H1 (cell line): Measurements from ENCODE around the gene DNAJC6. TPM values are rescaled to one million over a fixed set of nuclear protein-coding genes. Genes with fewer than 3 reads are reported as not detected.

Experiments used
- CTCF ChIA-PET: fragments of 300-600 bp; sonication (Branson Sonifier 250); formaldehyde crosslinking; loops from one replicate; lab custom pipeline; 2021; ENCODE audit not compliant: partially characterized antibody; lab: Charles Lee
- POLR2A ChIA-PET: fragments of 300-600 bp; sonication (Branson Sonifier 250); formaldehyde crosslinking; loops from one replicate; lab custom pipeline; 2021; ENCODE audit warnings: inconsistent platforms; ENCODE audit not compliant: partially characterized antibody; lab: Charles Lee
- DNase-seq, 2 experiments: peaks; one replicate each; pipeline versions ENCODE4 v3.0.0 to v3.0.0-alpha.2; 2010 to 2022; ENCODE audit warnings: low spot score in 2 of 2, low read depth in 1 of 2, mixed read lengths in 1 of 2
- FAIRE-seq: peaks from 2 replicates; lab custom pipeline; 2011; peaks lifted over from hg19 to GRCh38; lab: Jason Lieb, UNC
- H2AFZ ChIP-seq: 2 replicates; pipeline ENCODE4 v1.8.1; 2012; ENCODE audit warnings: low read length, inconsistent platforms
- H2AK5ac ChIP-seq: 2 replicates; pipeline ENCODE4 v1.6.1; 2013; ENCODE audit warnings: low read depth, low read length
- H2BK120ac ChIP-seq: replicated peaks from 2 replicates; pipeline ENCODE3; 2013; ENCODE audit warnings: low read depth, low read length, inconsistent platforms
- H2BK12ac ChIP-seq: 2 replicates; pipeline ENCODE4 v1.6.1; 2013; ENCODE audit warnings: low read depth, low read length
- H2BK15ac ChIP-seq: 2 replicates; pipeline ENCODE4 v1.6.1; 2013; ENCODE audit warnings: low read length
- H2BK20ac ChIP-seq: 2 replicates; pipeline ENCODE4 v1.6.1; 2013; ENCODE audit warnings: low read length
- H2BK5ac ChIP-seq: 2 replicates; pipeline ENCODE4 v1.6.1; 2013; ENCODE audit warnings: low read depth, low read length
- H3K14ac ChIP-seq: 2 replicates; pipeline ENCODE4 v1.6.1; 2013; ENCODE audit warnings: inconsistent platforms; ENCODE audit not compliant: insufficient read length
- H3K18ac ChIP-seq: 2 replicates; pipeline ENCODE4 v1.6.1; 2013; ENCODE audit warnings: low read length; ENCODE audit errors: extremely low read depth
- H3K23ac ChIP-seq: 2 replicates; pipeline ENCODE4 v1.6.1; 2013; ENCODE audit warnings: inconsistent platforms; ENCODE audit not compliant: insufficient read length
- H3K23me2 ChIP-seq: 2 replicates; pipeline ENCODE4 v1.6.1; 2013; ENCODE audit warnings: low read depth, low read length
- H3K27ac ChIP-seq: 2 replicates; pipeline ENCODE4 v1.6.1; 2011; ENCODE audit warnings: low read depth, low read length, inconsistent platforms
- H3K27me3 ChIP-seq, 4 experiments: replicated peaks in 1 of 4; 1 replicate in 1 of 4; 2 replicates in 3 of 4; pipeline versions ENCODE4 v1.6.1 to v1.8.1; 2011 to 2013; ENCODE audit warnings: low read length in 3 of 4, mild to moderate bottlenecking in 3 of 4, inconsistent platforms in 2 of 4, mixed read lengths in 2 of 4, moderate library complexity in 1 of 4; ENCODE audit not compliant: control insufficient read depth in 3 of 4, insufficient read depth in 3 of 4; ENCODE audit errors: extremely low read depth in 1 of 4
- H3K36me3 ChIP-seq, 4 experiments: 2 replicates each; pipeline versions ENCODE4 v1.6.1 to v1.8.1; 2011 to 2013; ENCODE audit warnings: mild to moderate bottlenecking in 4 of 4, low read length in 3 of 4, moderate library complexity in 2 of 4, control low read depth in 1 of 4, inconsistent platforms in 1 of 4; ENCODE audit not compliant: insufficient read depth in 4 of 4, control insufficient read depth in 2 of 4
- H3K4ac ChIP-seq: replicated peaks from 2 replicates; pipeline ENCODE3; 2013; ENCODE audit warnings: low read length, low read depth, mixed read lengths, inconsistent platforms; ENCODE audit not compliant: insufficient read length
- H3K4me1 ChIP-seq, 4 experiments: replicated peaks in 1 of 4; 1 replicate in 1 of 4; 2 replicates in 3 of 4; pipeline versions ENCODE4 v1.6.1 to v1.8.1; 2011 to 2013; ENCODE audit warnings: low read length in 3 of 4, inconsistent platforms in 2 of 4, mixed read lengths in 1 of 4; ENCODE audit not compliant: insufficient read depth in 4 of 4, control insufficient read depth in 3 of 4
- H3K4me2 ChIP-seq, 2 experiments: 2 replicates each; pipeline versions ENCODE4 v1.6.1 to v1.8.1; 2011 to 2013; ENCODE audit warnings: low read depth in 2 of 2, low read length in 2 of 2, control low read depth in 1 of 2, inconsistent platforms in 1 of 2, mild to moderate bottlenecking in 1 of 2; ENCODE audit not compliant: insufficient read depth in 1 of 2
- H3K4me3 ChIP-seq, 4 experiments: fragments of 200-600, 300-600 bp in 1 of 4; sonication (generic), shearing (Covaris generic), sonication (Bioruptor Twin) in 1 of 4; 2 replicates each; pipeline versions ENCODE4 v1.5.1 to v1.8.1; 2011 to 2016; ENCODE audit warnings: low read length in 4 of 4, low read depth in 3 of 4, control low read depth in 2 of 4, inconsistent platforms in 2 of 4, mild to moderate bottlenecking in 2 of 4, mixed read lengths in 1 of 4, moderate library complexity in 1 of 4; ENCODE audit not compliant: insufficient read depth in 2 of 4; ENCODE audit errors: extremely low read depth in 1 of 4
- H3K56ac ChIP-seq: replicated peaks from 2 replicates; pipeline ENCODE3; 2013; ENCODE audit warnings: low read depth, mild to moderate bottlenecking, mixed read lengths, low read length, inconsistent platforms; ENCODE audit not compliant: insufficient read length
- H3K79me1 ChIP-seq: 2 replicates; pipeline ENCODE4 v1.6.1; 2013; ENCODE audit warnings: low read depth, low read length, control low read depth
- H3K79me2 ChIP-seq, 2 experiments: 2 replicates each; pipeline versions ENCODE4 v1.6.1 to v1.8.1; 2012 to 2013; ENCODE audit warnings: low read length in 2 of 2, mild to moderate bottlenecking in 2 of 2, inconsistent platforms in 1 of 2; ENCODE audit not compliant: insufficient read depth in 2 of 2, control insufficient read depth in 1 of 2
- H3K9ac ChIP-seq, 4 experiments: replicated peaks in 1 of 4; 1 replicate in 1 of 4; 2 replicates in 3 of 4; pipeline versions ENCODE4 v1.6.1 to v1.8.1; 2011 to 2013; ENCODE audit warnings: low read depth in 3 of 4, low read length in 3 of 4, control low read depth in 2 of 4, mild to moderate bottlenecking in 2 of 4, moderate library complexity in 2 of 4, inconsistent platforms in 1 of 4; ENCODE audit errors: extremely low read depth in 1 of 4
- H3K9me3 ChIP-seq, 2 experiments: 2 replicates each; pipeline versions ENCODE4 v1.6.1 to v1.8.1; 2012 to 2013; ENCODE audit warnings: mild to moderate bottlenecking in 2 of 2, moderate library complexity in 2 of 2, control low read depth in 1 of 2, inconsistent platforms in 1 of 2, low read depth in 1 of 2, low read length in 1 of 2, mixed read lengths in 1 of 2; ENCODE audit not compliant: insufficient read depth in 2 of 2
- H4K20me1 ChIP-seq, 2 experiments: replicated peaks in 1 of 2; 2 replicates each; pipeline versions ENCODE3 to v1.8.1; 2011 to 2013; ENCODE audit warnings: inconsistent platforms in 2 of 2, low read length in 2 of 2, mild to moderate bottlenecking in 1 of 2; ENCODE audit not compliant: insufficient read depth in 2 of 2, control insufficient read depth in 1 of 2
- H4K5ac ChIP-seq: 2 replicates; pipeline ENCODE4 v1.6.1; 2013; ENCODE audit warnings: low read length, low read depth, mixed read lengths, inconsistent platforms; ENCODE audit not compliant: insufficient read length
- H4K8ac ChIP-seq: 2 replicates; pipeline ENCODE4 v1.8.0; 2013; ENCODE audit warnings: mild to moderate bottlenecking, moderate library complexity, low read length, inconsistent platforms; ENCODE audit not compliant: insufficient read depth; ENCODE audit errors: extremely low read depth
- H4K91ac ChIP-seq: replicated peaks from 2 replicates; pipeline ENCODE3; 2013; ENCODE audit warnings: low read length, mixed read lengths, inconsistent platforms; ENCODE audit not compliant: insufficient read length
- CHD1 ChIP-seq: IDR thresholded peaks from 2 replicates; pipeline ENCODE4 v1.6.1; 2012; ENCODE audit warnings: low read depth, low read length, improper control_type of control experiment
- CTBP2 ChIP-seq: IDR thresholded peaks from 2 replicates; pipeline ENCODE4 v1.7.0; 2011; ENCODE audit warnings: borderline replicate concordance, mild to moderate bottlenecking, moderate library complexity, mixed read lengths, low read length; ENCODE audit not compliant: insufficient read depth, insufficient read length
- EGR1 ChIP-seq: IDR thresholded peaks from 2 replicates; pipeline ENCODE4 v1.6.1; 2011; ENCODE audit warnings: low read depth, low read length, borderline replicate concordance
- JUND ChIP-seq: IDR thresholded peaks from 2 replicates; pipeline ENCODE4 v1.6.1; 2011; ENCODE audit warnings: mild to moderate bottlenecking, improper control_type of control experiment, low read length
- SIX5 ChIP-seq: IDR thresholded peaks from 2 replicates; pipeline ENCODE4 v1.6.1; 2011; ENCODE audit warnings: mild to moderate bottlenecking, low read depth, low read length
- WGBS, 2 experiments: shearing (Covaris generic) in 1 of 2; methylation state at CpG; one replicate each; pipeline versions ENCODE4 v1.1.6 to v1.1.7; 2013 to 2015; ENCODE audit warnings: low lambda C conversion rate in 2 of 2, mixed read lengths in 2 of 2, inconsistent platforms in 1 of 2, low coverage in 1 of 2, missing lambda C conversion rate in 1 of 2; ENCODE audit not compliant: insufficient replicate concordance in 2 of 2, insufficient coverage in 1 of 2, insufficient read length in 1 of 2; ENCODE audit errors: extremely low coverage in 1 of 2, missing lambda C conversion rate in 1 of 2; 5-methylcytosine and 5-hydroxymethylcytosine counted together
- polyA plus RNA-seq, 7 experiments: library from polyadenylated mRNA; depleted of rRNA in 3 of 7; stranded (reverse) in 5 of 7; unstranded in 2 of 7; fragments of >200 nt in 5 of 7; fragments of 200-250 nt in 2 of 7; gene quantifications; 1 replicate in 5 of 7; 2 replicates in 1 of 7; 4 replicates in 1 of 7; pipeline versions ENCODE4 v1.2.1 to v1.2.3, GENCODE V29; 2011 to 2013; ENCODE audit warnings: missing spikeins in 2 of 7, mixed read lengths in 2 of 7
- total RNA-seq: library from RNA; stranded (reverse); fragmentation: NEBNext Ultra II Directional; extraction: Animal tissue kit (Norgen Biotek cat#: 25700); gene quantifications from 2 replicates; pipeline ENCODE4 v1.2.1, GENCODE V29; 2021

DNAJC6 gene
- total and polyA plus RNA-seq, 2 of the 8 experiments (the other 6 are each of a cell fraction or from before 2014, with no cell fraction given), result 1.6 to 3.0 TPM

DNA sequence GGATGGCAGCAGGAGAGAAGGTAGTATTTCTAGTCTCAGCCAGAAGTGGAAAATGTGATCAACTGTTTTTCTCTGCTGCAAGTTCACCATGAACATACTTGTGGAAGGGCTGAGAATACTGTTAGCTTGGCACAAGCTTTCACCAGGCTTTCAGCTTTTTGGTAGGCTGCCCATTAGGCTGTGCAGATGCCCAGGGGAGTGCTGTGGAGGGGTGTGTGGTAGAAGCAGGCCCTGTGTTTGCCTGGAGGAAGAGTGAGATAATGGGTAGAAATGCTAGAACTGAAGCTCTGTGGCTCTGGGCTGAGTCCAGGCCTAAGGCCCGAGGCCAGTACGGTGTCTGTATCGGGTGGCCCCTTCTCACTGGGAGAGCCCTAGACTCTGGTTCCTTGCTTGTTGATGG, 9.8 kb downstream of the DNAJC6 start:
- peaks cover 0 to 2% of the 10 kb centered on the region in 2 experiments for H4K20me1 ChIP-seq
- H3K79me1 ChIP-seq, result no peaks in the 10 kb centered on the region
- no peaks in the 10 kb centered on the region for H3K27me3 ChIP-seq
- no peaks in the 10 kb centered on the region for H3K79me2 ChIP-seq
- no peak overlapping the region for H3K18ac ChIP-seq
- H4K5ac ChIP-seq, result no peak overlapping the region
- H3K23ac ChIP-seq, result no peak overlapping the region
- H3K4ac ChIP-seq, result no peak overlapping the region
- no peaks in the 10 kb centered on the region for H3K23me2 ChIP-seq
- H2BK5ac ChIP-seq, result no peak overlapping the region
- no peak overlapping the region for H2BK15ac ChIP-seq
- POLR2A ChIA-PET, result no interaction called here
- H3K14ac ChIP-seq, result no peak overlapping the region
- H2BK120ac ChIP-seq, result no peak overlapping the region
- no peak for TF ChIP-seq JUND
- no peak for TF ChIP-seq CTBP2
- no peak for TF ChIP-seq CHD1
- no peak for TF ChIP-seq EGR1
- no peak for TF ChIP-seq SIX5
- H3K4me1 ChIP-seq, result no peaks in the 10 kb centered on the region
- no peak overlapping the region for H4K91ac ChIP-seq
- no peak overlapping the region for H2AK5ac ChIP-seq
- H3K9me3 ChIP-seq, result no peaks in the 10 kb centered on the region; a peak in 1 of 4 replicates
- H4K8ac ChIP-seq, result no peak overlapping the region
- FAIRE-seq (no peak), DNase-seq (no peak)
- CTCF ChIA-PET, result interaction anchor here (0.7 kb wide), 1 partner anchor 91 kb away, joined by 3 read pairs; no protein-coding TSS in a partner anchor
- no peak overlapping the region for H2BK20ac ChIP-seq
- H3K9ac ChIP-seq, result no peak overlapping the region
- no peak overlapping the region for H3K4me3 ChIP-seq
- H2BK12ac ChIP-seq, result no peak overlapping the region
- H3K36me3 ChIP-seq, result no peaks in the 10 kb centered on the region
- no peak overlapping the region for H2AFZ ChIP-seq
- 98% methylated on average over 3 of the region's 3 CpGs; no CpG with 5 or more reads in 1 of the 2 experiments for WGBS, 2 experiments
- H3K27ac ChIP-seq, result no peak overlapping the region
- H3K4me2 ChIP-seq, result no peak overlapping the region
- no peak overlapping the region for H3K56ac ChIP-seq
